GM08714 (cell line): ENCODE data around the gene PISD.
"Not testable (repeated sequence)": the region's sequence is repeated elsewhere in the genome, so short reads cannot be mapped to it uniquely, and the experiment has no call there.

Experiments used
- H3K4me3 ChIP-seq: fragments of 200-500 bp; sonication (Bioruptor generic); 2 replicates; pipeline ENCODE4 v1.5.1; 2014; ENCODE audit warnings: mild to moderate bottlenecking, low read length, inconsistent platforms
- ZNF274 ChIP-seq: IDR thresholded peaks from 2 replicates; pipeline ENCODE4 v1.6.1; 2012; ENCODE audit warnings: mild to moderate bottlenecking, low read depth, low read length

PISD gene

DNA sequence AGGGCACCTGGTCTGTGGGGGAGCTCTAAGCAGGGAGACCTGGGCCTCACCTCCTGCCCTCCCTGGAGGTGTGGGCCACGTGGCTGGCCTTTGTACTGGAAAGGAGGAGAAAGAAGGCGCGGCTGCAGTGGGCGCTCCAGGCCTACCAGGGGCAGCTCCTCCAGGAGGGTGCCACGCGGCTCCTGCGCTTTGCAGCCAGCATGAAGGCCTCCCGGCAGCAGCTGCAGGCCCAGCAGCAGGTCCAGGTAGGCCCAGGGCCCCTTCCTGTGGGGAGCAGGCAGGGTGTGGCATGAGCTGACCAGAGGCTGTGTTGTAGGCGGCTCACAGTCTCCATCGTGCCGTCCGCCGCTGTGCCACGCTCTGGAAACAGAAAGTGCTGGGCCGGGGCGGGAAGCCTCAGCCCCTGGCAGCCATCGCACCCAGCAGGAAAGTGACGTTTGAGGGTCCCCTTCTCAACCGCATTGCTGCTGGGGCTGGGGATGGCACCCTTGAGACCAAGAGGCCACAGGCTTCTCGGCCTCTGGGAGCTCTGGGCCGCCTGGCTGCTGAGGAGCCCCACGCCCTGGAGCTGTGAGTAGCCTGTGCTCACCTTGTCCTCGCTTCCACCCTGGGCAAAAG is 48.6 kb downstream of the PISD start:
- no peak for TF ChIP-seq ZNF274

GRCh38 chr22:31612891-31613285 is 49.1 kb downstream of the PISD start:
- H3K4me3 ChIP-seq: no peak overlapping the region
- no peak for TF ChIP-seq ZNF274

More for the DNA sequence above, 48.6 kb downstream of the PISD start:
- no peak overlapping the region for H3K4me3 ChIP-seq

- no peak for TF ChIP-seq ZNF274
- no peak overlapping the region for H3K4me3 ChIP-seq
Observed at GRCh38 chr22:31611061-31611760, 50.8 kb downstream of the PISD start.

DNA sequence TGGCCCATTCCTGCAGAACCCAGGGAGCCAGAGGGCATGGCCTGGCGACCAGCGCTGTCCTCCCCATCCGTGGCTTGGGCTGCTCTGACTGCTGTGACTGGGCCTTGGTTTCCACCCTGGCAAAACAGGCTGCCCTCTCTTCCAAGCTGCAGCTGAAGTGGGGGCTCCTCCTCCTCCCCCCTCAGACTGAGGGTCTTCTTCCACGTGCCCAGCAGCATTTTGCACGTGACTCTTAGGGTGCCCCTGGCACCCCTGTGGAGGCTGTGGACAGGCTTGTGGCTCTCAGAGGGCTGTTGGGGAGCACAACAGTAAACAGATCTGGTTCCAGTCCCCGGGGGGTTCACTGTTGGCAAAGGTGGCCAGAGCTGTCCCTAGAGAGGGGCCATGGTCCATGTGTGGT is 51.4 kb downstream of the PISD start:
- TF ChIP-seq ZNF274: no peak
- no peak overlapping the region for H3K4me3 ChIP-seq

DNA sequence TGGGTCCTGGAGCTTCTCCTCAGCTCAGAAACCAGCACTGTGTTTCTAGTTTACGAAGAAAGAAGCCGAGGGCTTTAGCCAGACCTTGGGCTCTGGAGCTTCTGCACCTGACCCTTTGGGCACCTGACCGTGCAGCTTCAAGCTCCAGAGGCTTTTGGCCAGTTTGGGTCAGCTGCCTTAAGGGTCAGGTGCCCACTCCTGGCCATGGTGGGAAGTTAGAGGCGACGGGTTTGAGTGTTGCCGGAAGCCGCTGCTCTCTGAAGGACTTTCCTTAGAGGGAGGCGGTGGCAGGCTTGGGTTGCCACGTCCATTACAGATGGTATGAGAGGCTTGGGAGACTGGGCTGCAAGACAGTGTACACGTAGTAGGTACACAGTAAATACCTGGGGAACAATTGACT is 52.3 kb downstream of the PISD start:
- no peak overlapping the region for H3K4me3 ChIP-seq
- no peak for TF ChIP-seq ZNF274

DNA sequence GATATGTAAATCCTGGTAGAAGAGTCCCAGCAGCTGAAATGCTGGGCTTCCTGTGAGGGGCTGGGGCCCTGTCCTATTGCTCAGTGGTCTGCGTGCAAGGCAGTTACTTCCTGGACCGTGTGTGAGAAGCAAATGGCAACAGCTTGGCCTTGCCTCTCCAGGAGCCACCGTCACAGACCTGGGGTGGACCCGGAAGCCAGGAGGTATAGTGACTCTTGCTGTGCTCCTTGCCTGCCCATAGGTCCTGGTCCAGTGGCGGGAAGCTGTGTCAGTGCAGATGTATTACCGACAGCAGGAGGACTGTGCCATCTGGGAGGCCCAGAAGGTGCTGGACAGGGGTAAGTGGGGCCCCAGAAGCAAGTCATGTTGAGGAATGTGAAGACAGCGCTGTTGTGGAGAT is 54.3 kb downstream of the PISD start:
- no peak overlapping the region for H3K4me3 ChIP-seq
- no peak for TF ChIP-seq ZNF274

DNA sequence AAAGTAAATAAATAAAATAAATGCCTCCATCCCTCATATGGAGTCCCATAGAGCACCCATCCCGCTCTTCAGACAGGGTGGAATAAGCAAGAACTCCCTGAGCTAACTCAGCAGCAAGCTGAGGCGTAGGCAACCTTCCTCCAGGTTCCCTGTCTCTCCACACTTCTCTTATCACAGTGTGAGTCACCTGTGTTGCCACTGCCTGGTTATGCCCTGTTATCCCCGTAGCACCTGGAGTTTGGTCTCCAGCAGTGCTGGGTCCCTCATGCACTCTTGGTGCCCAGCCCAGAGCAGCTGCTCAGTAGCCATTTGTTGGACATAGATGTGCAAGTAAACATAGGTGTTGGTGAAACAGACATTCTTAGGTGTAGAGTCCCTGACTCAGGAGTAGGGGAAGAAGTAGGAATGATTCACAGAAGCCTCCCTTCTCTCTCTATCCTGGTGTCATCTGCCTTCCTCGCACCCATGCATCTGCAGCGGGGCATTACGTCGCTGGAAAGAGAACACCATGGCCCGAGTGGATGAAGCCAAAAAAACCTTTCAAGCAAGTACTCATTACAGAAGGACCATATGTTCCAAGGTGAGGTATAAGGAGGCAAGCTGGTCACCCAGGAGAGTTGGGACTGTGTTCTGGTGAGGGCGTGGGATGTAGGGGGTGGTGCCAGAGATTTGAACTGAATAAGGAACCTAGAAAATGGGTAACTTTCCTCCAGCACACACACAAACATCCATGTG is 56.0 kb downstream of the PISD start:
- H3K4me3 ChIP-seq: no peak overlapping the region
- no peak for TF ChIP-seq ZNF274

DNA sequence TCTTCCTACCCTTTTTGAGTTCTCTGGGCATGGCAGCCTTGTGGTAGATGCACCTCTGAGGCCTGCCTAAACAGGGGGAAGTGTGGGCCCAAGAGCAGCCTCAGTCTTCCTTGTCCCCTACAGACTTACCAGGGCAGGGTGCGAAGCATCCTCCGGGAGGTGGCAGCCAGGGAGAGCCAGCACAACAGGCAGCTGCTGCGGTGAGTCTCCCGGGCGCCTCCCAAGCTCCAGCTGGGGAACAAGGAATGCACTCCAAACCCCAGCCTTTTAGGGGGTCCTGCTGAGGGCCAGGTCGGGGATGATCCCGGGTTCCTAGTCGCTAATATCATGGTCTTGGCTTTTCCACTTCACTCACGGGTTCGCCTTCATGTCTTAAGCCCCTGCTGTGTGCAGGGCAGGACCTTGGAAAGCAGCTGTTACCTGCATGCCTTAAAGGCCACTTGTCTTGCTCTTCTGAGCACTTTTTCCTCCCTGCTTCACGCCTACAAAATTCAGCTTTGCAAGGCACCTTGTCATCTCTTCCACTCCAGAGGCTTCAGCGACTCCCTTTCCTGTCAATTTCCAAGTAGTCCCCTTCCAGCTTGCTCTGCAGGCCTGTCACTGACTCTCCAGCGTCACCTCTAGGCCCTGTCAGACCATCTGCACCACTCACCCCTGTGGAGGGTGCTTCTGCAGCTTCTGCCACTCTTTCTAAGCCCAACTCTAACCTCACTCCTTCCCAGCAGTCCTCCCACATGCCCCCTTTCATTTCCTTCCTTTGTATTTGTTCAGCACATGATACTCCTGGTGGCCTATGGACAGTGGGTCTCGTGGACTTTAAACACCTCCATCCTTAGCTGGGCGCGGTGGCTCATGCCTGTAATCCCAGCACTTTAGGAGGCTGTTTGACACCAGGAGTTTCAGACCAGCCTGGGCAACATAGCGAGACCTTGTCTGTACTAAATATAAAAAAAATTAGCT is 57.0 kb downstream of the PISD start:
- TF ChIP-seq ZNF274: no peak
- no peak overlapping the region for H3K4me3 ChIP-seq

DNA sequence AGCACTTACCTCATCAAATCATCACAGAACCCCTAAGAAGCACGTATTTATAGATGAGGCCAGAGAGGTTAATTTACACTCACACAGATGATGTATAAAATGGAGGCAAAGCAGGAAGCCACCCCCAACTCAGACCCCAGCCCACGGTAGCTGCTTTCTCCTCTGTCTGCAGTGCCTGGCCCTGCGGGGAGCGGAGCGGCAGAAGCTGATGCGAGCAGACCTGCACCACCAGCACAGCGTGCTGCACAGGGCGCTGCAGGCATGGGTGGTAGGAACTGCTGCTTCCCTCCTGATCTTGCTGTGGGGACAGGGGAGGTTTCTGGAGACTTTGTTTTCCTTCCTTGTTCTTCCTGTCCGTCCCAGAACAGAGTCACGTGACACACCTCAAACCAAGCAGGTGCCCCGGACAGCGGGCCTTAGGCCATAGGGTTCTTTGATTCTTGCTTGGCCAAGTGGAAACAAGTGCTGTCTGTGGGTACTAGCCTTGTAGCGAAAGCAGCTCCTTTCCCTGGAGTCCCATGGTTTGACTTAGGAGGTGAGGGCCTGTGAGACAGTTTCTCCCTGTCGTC is 57.8 kb downstream of the PISD start:
- no peak overlapping the region for H3K4me3 ChIP-seq
- TF ChIP-seq ZNF274: no peak

DNA sequence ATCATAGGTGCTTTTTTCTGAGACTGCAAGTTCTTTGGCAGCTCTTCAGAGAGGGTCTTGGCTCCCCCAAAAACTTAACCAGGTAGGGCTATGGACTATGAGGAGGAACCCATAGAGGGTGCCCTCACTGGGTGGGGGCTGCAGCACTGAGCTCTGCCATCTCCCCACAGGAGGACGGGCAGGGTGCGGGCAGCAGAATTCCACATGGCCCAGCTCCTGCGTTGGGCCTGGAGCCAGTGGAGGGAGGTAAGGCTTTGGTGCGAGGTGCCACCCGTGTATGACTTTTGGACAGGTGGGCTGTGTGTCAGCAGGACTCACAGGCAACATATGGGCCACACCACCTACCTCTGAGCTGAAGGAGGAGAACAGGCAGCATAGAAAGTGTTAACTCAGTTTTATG is 58.4 kb downstream of the PISD start:
- H3K4me3 ChIP-seq: no peak overlapping the region
- no peak for TF ChIP-seq ZNF274

GRCh38 chr22:31603081-31603525 is 58.9 kb downstream of the PISD start:
- no peak overlapping the region for H3K4me3 ChIP-seq
- no peak for TF ChIP-seq ZNF274

DNA sequence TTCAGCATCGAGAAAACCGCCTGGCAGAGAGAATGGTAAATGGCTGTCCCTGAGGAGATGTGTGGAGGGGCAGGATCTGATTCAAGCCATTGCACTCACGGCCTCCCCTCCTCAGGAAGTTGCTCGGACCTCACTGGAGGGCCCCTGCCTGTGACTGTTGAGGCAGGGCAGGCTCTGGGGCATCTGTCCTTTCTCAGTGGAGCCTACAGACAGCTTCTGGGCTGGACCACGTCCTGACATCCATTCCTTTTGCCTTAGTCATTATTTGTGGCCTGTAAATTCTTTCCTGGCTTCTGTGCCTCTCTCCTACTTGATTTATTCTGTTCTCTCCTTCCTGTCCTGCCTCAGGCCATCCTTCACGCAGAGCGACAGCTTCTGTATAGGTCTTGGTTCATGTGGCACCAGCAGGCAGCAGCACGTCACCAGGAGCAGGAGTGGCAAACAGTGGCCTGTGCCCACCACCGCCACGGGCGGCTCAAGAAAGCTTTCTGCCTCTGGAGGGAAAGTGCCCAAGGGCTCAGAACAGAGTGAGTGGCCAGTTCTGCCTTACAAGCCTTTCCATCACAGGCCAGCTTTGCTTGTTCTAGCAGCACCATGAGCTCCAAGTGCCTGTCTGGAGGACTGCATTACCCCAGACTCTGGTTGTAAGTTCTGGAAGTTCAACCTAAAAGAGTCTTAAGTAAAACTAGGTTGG is 59.6 kb downstream of the PISD start:
- H3K4me3 ChIP-seq: no peak overlapping the region
- no peak for TF ChIP-seq ZNF274

DNA sequence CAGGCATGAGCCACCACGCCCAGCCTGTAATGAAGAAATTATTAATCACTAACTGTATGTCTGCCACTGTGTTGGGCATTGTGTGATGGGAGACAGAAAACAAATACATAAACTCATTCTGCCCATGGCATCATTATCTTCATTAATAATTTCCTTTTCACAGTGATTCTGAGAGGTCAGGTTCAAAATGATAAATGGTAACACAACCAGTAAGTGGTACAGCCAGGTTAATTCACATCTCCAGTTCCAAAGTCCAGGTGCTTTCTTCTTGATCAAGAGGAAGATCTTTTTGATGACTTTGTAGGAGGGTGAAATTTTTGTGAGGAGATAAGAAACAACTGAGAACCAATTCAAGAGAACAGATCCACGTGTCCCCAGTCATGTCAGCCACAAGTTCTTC is 66.7 kb downstream of the PISD start:
- no peak for TF ChIP-seq ZNF274
- no peak overlapping the region for H3K4me3 ChIP-seq

- H3K4me3 ChIP-seq: not testable (repeated sequence)
Observed at GRCh38 chr22:31590161-31590560, 71.9 kb downstream of the PISD start.
